K562 (cell line): Measurements from ENCODE around the gene CD68.

ENCODE experiments used
- CEBPB ChIP-seq: fragments of 450-650 bp; IDR thresholded peaks from 2 replicates; pipeline ENCODE4 v1.6.1; 2016; ENCODE audit warnings: missing genetic modification characterization, missing compliant biosample characterization
- EZH2 ChIP-seq: IDR thresholded peaks from 2 replicates; pipeline ENCODE4 v1.6.1; 2012; ENCODE audit warnings: low read depth, mild to moderate bottlenecking, inconsistent platforms, low read length, borderline replicate concordance
- FOS ChIP-seq: IDR thresholded peaks from 3 replicates; pipeline ENCODE4 v1.6.1; 2011; ENCODE audit not compliant: insufficient read length; ENCODE audit errors: extremely low read depth
- POLR2A ChIP-seq: fragments of 450-650 bp; conservative IDR thresholded peaks from 2 replicates; pipeline ENCODE4 v1.6.1; 2016
- TF ChIP-seq, protein P1 (sequence below), 2 experiments: fragments of 450-650 bp; IDR thresholded peaks; 2 replicates each; pipeline ENCODE4 v1.6.1; 2016
- TF ChIP-seq, protein P2 (sequence below): fragments of 450-650 bp; formaldehyde crosslinking; IDR thresholded peaks from 2 replicates; pipeline ENCODE4 v1.4.0; 2020; ENCODE audit warnings: mild to moderate bottlenecking

DNA sequence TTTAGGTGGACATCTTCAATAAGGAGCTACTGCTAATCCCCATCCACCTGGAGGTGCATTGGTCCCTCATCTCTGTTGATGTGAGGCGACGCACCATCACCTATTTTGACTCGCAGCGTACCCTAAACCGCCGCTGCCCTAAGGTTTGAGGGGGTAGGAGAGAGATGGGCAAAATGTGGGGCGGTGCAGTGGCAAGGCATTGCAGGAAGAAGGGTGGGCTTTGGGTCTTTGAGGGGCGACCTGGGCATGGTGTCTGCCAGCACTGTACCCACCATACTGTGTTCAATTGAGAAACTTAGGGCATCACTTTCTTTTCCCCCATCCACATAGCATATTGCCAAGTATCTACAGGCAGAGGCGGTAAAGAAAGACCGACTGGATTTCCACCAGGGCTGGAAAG lies 9.1 kb upstream of the CD68 start:
- TF ChIP-seq, protein P1, sequence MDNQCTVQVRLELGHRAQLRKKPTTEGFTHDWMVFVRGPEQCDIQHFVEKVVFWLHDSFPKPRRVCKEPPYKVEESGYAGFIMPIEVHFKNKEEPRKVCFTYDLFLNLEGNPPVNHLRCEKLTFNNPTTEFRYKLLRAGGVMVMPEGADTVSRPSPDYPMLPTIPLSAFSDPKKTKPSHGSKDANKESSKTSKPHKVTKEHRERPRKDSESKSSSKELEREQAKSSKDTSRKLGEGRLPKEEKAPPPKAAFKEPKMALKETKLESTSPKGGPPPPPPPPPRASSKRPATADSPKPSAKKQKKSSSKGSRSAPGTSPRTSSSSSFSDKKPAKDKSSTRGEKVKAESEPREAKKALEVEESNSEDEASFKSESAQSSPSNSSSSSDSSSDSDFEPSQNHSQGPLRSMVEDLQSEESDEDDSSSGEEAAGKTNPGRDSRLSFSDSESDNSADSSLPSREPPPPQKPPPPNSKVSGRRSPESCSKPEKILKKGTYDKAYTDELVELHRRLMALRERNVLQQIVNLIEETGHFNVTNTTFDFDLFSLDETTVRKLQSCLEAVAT (IDR thresholded peaks at IDR 0.05): no peak
- TF ChIP-seq CEBPB (tag): no peak
- no peak for TF ChIP-seq POLR2A
- TF ChIP-seq, protein P2, sequence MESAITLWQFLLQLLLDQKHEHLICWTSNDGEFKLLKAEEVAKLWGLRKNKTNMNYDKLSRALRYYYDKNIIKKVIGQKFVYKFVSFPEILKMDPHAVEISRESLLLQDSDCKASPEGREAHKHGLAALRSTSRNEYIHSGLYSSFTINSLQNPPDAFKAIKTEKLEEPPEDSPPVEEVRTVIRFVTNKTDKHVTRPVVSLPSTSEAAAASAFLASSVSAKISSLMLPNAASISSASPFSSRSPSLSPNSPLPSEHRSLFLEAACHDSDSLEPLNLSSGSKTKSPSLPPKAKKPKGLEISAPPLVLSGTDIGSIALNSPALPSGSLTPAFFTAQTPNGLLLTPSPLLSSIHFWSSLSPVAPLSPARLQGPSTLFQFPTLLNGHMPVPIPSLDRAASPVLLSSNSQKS: no peak
- no peak for TF ChIP-seq FOS
- TF ChIP-seq EZH2: no peak
